ENCODE results near the gene SP9. TPM values are rescaled to one million over a fixed set of nuclear protein-coding genes. Genes with fewer than 3 reads are reported as not detected.
A peak's percentile ranks its signal among the peaks of the same experiment; 100 is the strongest.

SP9 gene
- total RNA-seq, 4 donors from 2014 or later: not detected

DNA sequence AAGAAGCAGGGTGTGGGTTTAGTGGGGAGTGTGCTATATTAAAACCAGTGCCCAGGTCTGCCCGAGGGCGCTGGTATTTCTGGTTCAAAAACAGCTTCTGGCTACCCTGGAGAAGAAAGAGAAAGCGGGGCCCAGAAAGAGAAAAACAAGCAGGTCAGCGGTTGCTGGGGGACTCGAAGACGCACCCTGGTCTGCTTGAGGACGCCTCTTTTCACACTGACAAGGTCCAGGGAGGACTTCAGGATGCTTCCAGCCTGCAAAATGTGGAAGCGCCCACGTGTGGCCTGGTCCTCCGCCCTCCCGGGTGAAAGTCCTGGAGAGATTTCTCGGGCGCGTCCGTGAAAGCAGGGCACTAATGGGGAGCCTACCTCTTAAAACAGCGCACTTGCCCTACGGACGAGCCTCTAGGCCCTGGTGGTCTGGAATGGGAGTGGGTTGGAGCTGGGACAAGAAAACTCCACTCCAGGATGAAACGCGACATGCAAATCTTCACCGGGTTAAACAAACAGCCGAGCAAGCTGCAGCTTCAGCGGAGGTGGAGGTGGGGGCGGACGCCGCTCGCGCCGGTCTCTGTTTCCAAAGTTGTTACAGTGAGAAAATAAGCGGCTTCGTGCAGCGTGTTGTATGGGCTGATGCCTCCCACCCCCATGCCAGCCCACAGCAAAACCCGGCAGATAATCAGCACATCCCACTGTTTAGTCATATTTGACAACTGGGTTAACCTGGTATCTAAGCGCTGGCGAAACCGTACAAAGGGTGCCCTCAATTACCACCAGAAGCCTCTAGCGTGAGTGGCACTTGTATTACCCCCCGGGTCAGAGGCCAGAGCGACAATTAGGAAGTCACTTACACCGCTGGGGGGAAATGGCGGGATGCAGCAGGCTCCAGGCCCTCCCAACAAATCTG is 1.1 kb upstream of the SP9 start:
- H3K9me3 ChIP-seq: no peaks in the 10 kb centered on the region
- no peak for TF ChIP-seq POLR2A (IDR thresholded peaks at IDR 0.05)
- TF ChIP-seq, protein P1, sequence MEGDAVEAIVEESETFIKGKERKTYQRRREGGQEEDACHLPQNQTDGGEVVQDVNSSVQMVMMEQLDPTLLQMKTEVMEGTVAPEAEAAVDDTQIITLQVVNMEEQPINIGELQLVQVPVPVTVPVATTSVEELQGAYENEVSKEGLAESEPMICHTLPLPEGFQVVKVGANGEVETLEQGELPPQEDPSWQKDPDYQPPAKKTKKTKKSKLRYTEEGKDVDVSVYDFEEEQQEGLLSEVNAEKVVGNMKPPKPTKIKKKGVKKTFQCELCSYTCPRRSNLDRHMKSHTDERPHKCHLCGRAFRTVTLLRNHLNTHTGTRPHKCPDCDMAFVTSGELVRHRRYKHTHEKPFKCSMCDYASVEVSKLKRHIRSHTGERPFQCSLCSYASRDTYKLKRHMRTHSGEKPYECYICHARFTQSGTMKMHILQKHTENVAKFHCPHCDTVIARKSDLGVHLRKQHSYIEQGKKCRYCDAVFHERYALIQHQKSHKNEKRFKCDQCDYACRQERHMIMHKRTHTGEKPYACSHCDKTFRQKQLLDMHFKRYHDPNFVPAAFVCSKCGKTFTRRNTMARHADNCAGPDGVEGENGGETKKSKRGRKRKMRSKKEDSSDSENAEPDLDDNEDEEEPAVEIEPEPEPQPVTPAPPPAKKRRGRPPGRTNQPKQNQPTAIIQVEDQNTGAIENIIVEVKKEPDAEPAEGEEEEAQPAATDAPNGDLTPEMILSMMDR (IDR thresholded peaks at IDR 0.05): no peak
- 8 to 12% methylated on average over 14 to 27 of the region's 41 CpGs for WGBS, 2 donors
- H3K27ac ChIP-seq: no peak overlapping the region
- intact Hi-C loops (cut with DNase I): no loop called here
- peaks cover 48 to 100% (median 79%) of the 10 kb centered on the region in 4 donors for H3K27me3 ChIP-seq
- peaks cover 33 to 66% (median 42%) of the 10 kb centered on the region in 3 donors for H3K4me1 ChIP-seq
- H3K4me3 ChIP-seq: peak overlapping the region in 1 of 4 donors; percentile 33
- no peak for DNase-seq
- H3K36me3 ChIP-seq: no peaks in the 10 kb centered on the region

DNA sequence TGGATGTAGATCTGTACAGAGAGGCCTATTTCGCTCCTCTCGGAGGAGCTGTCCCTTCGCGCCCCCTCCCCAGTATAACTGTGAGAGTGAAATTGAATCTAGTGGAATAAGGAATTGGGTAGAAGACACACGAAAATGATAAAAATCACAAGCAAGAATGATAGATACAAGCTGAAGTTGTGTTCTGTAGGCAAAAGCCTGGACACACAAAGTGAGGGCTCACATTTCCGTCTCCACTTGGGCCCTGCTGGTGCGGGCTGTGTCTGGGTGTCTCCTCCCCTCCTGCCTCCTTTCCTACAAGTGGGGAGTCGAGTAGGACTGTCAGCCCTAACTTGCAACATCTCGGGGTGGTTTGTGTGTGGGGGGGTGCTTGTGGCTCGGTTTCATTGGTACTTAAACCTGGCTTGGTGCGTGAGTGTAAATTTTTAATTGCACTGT is 457 bp upstream of the SP9 start:
- H3K9me3 ChIP-seq: no peaks in the 10 kb centered on the region
- no peak for DNase-seq
- 16 to 30% methylated on average over 9 to 10 of the region's 11 CpGs for WGBS, 2 donors
- intact Hi-C loops (cut with DNase I): no loop called here
- TF ChIP-seq POLR2A (IDR thresholded peaks at IDR 0.05): no peak
- TF ChIP-seq, protein P1 (IDR thresholded peaks at IDR 0.05): no peak
- H3K36me3 ChIP-seq: no peaks in the 10 kb centered on the region
- H3K27me3 ChIP-seq: peaks cover 52 to 100% (median 80%) of the 10 kb centered on the region in 4 donors
- no peak overlapping the region for H3K27ac ChIP-seq
- H3K4me3 ChIP-seq: no peak overlapping the region
- peaks cover 31 to 60% (median 40%) of the 10 kb centered on the region in 3 donors for H3K4me1 ChIP-seq

DNA sequence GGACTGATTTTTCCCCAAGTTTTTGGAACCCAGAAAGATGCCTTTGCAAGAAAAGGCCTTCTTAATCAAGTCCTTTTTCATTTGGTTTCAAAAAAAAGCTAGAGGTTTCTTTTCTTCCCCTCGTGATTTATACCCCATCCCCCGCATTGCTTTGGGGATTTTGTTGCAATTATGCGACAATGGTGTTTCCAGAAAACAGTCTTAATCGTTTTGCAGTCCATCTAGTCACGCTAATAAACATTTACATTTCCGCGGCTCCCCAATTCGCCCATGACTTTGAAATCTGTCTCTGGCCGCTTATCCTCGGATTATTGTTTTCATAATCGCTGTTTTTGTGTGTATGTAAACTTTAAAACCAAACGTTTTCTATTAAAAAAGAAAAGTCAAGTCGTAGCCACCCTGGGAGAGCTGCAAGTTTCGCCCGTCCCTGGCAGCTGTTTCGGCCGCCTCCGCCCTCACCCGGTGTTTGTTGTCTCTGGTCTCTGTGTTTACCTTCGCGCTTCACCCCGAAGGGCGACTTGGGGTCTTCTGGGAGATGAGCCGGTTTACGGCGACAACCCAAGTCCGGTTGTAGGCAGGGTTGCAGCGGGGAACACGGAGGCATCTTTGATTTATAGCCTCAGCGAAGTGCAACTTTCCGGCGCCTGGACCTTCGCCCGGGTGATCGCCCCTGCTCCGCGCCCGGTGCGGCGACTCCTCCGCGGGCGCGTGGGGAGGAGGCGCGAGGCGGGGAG is 667 bp downstream of the SP9 start:
- Histone ChIP-seq H3K9me3 (no peaks in the 10 kb centered on the region), H3K4me3 (peak overlapping the region; percentile 31 to 64 (median 43)), H3K36me3 (no peaks in the 10 kb centered on the region), H3K27me3 (peaks cover 58 to 100% (median 86%) of the 10 kb centered on the region in 4 donors), H3K27ac (no peak overlapping the region), H3K4me1 (peaks cover 37 to 67% (median 47%) of the 10 kb centered on the region in 3 donors)
- WGBS, 2 donors: 8 to 10% methylated on average over 35 to 37 of the region's 47 CpGs
- no peak for DNase-seq
- TF ChIP-seq, protein P1 (IDR thresholded peaks at IDR 0.05): no peak
- TF ChIP-seq POLR2A (IDR thresholded peaks at IDR 0.05): no peak
- intact Hi-C loops (cut with DNase I): no loop called here

DNA sequence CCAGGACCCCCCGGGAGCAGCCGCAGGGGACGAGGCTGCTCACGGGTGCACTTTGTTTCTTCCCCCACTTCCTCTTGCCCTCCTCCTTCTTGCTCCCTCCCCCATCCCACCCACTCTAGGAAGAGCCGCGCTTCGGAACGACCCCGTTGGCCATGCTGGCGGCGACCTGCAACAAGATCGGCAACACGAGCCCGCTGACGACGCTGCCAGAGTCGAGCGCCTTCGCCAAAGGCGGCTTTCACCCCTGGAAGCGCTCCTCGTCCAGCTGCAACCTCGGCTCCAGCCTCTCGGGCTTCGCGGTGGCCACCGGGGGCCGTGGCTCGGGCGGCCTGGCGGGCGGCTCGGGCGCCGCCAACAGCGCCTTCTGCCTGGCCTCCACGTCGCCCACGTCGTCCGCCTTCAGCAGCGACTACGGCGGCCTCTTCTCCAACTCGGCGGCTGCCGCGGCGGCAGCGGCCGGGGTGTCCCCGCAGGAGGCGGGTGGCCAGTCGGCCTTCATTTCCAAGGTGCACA is 1.3 kb downstream of the SP9 start:
- TF ChIP-seq, protein P1 (IDR thresholded peaks at IDR 0.05): no peak
- no peak for TF ChIP-seq POLR2A (IDR thresholded peaks at IDR 0.05)
- DNase-seq: no peak
- H3K4me3 ChIP-seq: peak overlapping the region; percentile 31 to 64 (median 43)
- H3K27ac ChIP-seq: no peak overlapping the region
- peaks cover 41 to 74% (median 53%) of the 10 kb centered on the region in 3 donors for H3K4me1 ChIP-seq
- no peaks in the 10 kb centered on the region for H3K9me3 ChIP-seq
- H3K36me3 ChIP-seq: no peaks in the 10 kb centered on the region
- H3K27me3 ChIP-seq: peaks cover 63 to 100% (median 89%) of the 10 kb centered on the region in 4 donors
- intact Hi-C loops (cut with DNase I): no loop called here
- WGBS, 2 donors: 0 to 3% methylated on average over 4 to 13 of the region's 54 CpGs

Data from esophagus squamous epithelium (tissue), 5 donors.